GM21825 (cell line): ENCODE measurements around the gene LRRIQ4.

Experiments used
- ATAC-seq: cut with Tn5 transposase; IDR thresholded peaks from one replicate; pipeline ENCODE4 v1.9.1; 2021; ENCODE audit warnings: mild to moderate bottlenecking, moderate library complexity; ENCODE audit not compliant: unreplicated experiment

Gene LRRIQ4

GRCh38 chr3:169809230-169809795 is 3.4 kb upstream of the LRRIQ4 start:
- ATAC-seq = no peak

- ATAC-seq = peak; percentile 19
These were observed 889 bp upstream of the LRRIQ4 start for GRCh38 chr3:169811631-169812331.

GRCh38 chr3:169813278-169813677 is 608 bp downstream of the LRRIQ4 start:
- ATAC-seq = no peak

- ATAC-seq = peak; percentile 82
These were observed 1.3 kb downstream of the LRRIQ4 start for GRCh38 chr3:169813757-169814517.

GRCh38 chr3:169815590-169816150 is 3.0 kb downstream of the LRRIQ4 start:
- ATAC-seq = no peak

- no peak for ATAC-seq
These were observed 5.6 kb downstream of the LRRIQ4 start for GRCh38 chr3:169818316-169818715.

- ATAC-seq = no peak
These were observed 9.4 kb downstream of the LRRIQ4 start for GRCh38 chr3:169822091-169822490.

GRCh38 chr3:169822540-169822939 is 9.9 kb downstream of the LRRIQ4 start:
- no peak for ATAC-seq

- ATAC-seq = no peak
These were observed 10.3 kb downstream of the LRRIQ4 start for GRCh38 chr3:169822983-169823382.

- ATAC-seq = no peak
These were observed 12.6 kb downstream of the LRRIQ4 start for GRCh38 chr3:169825316-169825715.

- no peak for ATAC-seq
These were observed 15.0 kb downstream of the LRRIQ4 start for GRCh38 chr3:169827712-169828111.

- no peak for ATAC-seq
These were observed 22.9 kb downstream of the LRRIQ4 start for GRCh38 chr3:169835533-169835932.

GRCh38 chr3:169836078-169836941 is 23.6 kb downstream of the LRRIQ4 start:
- peak; percentile 69 for ATAC-seq

- ATAC-seq = no peak
These were observed 24.2 kb downstream of the LRRIQ4 start for GRCh38 chr3:169836942-169837275.

GRCh38 chr3:169838511-169839030 is 25.9 kb downstream of the LRRIQ4 start:
- no peak for ATAC-seq

GRCh38 chr3:169841171-169841570 is 28.5 kb downstream of the LRRIQ4 start:
- ATAC-seq = peak; percentile 53

- no peak for ATAC-seq
These were observed 30.3 kb downstream of the LRRIQ4 start for GRCh38 chr3:169842960-169843359.

- ATAC-seq = peak; percentile 95
These were observed 34.0 kb downstream of the LRRIQ4 start for GRCh38 chr3:169846458-169847193.

GRCh38 chr3:169847896-169848295 is 35.2 kb downstream of the LRRIQ4 start:
- no peak for ATAC-seq

- ATAC-seq = no peak
These were observed 36.1 kb downstream of the LRRIQ4 start for GRCh38 chr3:169848741-169849140.
